ENCODE results near the gene PKP1. TPM values are rescaled to one million over a fixed set of nuclear protein-coding genes. Genes with fewer than 3 reads are reported as not detected.

PKP1 gene
- total and polyA plus RNA-seq, 7 donors: 0.32 to 6.7 (median 2.4) TPM

DNA sequence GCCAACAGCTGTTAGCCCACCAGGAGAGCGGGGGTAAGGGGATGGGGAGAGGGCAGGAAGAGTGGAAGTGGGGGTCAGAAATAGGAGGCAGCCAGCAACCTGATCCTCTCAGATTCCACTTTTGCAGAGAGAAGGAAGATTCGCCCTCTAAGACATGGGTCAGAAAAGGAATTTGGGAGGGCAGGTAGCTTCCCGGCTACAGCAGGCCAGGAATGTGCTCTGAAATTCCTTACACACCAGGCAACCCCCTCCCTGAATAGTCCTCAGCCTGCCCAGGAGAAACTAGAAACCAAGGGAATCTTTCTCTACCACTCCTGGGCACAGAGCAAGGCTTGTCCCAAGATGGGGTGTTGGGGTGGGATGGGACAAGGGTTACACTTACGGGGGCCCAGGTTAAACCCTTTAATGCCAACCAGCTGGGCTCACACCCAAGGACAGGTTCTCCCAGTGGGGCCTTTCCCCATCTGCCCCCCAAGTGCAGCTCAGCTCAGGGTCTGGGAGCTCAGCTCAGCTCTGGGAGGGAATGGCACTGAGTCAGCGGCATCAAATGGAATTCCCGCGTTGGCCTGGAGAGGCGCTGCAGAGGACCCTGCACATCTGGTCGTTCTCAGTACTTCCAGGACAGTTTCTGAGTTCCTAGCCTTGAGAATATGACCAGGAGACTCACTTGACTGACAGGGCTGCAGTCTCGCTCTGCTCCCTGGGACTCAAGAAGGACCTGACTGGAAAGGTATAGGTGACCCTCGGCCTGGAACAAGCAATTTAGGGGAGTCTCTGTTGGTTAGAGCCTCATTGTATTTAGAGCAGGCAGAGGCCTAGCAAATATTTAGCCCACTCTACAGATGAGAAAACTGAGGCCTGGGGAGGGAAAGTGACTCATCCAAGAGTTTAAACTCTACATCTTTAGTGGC is 93.4 kb downstream of the PKP1 start:
- no peak overlapping the region for H3K27ac ChIP-seq
- WGBS, 3 donors: 52 to 58% (median 55%) methylated on average over 11 of the region's 11 CpGs
- DNase-seq (no peak), ATAC-seq (peak in 2 of 4 donors; percentile 15 to 45)
- intact Hi-C loops (cut with DNase I): no loop called here
- TF ChIP-seq, protein P1, sequence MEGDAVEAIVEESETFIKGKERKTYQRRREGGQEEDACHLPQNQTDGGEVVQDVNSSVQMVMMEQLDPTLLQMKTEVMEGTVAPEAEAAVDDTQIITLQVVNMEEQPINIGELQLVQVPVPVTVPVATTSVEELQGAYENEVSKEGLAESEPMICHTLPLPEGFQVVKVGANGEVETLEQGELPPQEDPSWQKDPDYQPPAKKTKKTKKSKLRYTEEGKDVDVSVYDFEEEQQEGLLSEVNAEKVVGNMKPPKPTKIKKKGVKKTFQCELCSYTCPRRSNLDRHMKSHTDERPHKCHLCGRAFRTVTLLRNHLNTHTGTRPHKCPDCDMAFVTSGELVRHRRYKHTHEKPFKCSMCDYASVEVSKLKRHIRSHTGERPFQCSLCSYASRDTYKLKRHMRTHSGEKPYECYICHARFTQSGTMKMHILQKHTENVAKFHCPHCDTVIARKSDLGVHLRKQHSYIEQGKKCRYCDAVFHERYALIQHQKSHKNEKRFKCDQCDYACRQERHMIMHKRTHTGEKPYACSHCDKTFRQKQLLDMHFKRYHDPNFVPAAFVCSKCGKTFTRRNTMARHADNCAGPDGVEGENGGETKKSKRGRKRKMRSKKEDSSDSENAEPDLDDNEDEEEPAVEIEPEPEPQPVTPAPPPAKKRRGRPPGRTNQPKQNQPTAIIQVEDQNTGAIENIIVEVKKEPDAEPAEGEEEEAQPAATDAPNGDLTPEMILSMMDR (IDR thresholded peaks at IDR 0.05): no peak
- H3K27me3 ChIP-seq (ENCODE audit: insufficient read depth in 3 of 3, low read length in 2 of 3): peaks cover 0 to 8% (median 0%) of the 10 kb centered on the region in 3 donors
- no peaks in the 10 kb centered on the region for H3K9me3 ChIP-seq
- H3K36me3 ChIP-seq (ENCODE audit: insufficient read depth in 1 of 2, low read depth in 1 of 2): no peaks in the 10 kb centered on the region
- H3K4me1 ChIP-seq: no peaks in the 10 kb centered on the region
- H3K4me3 ChIP-seq: no peak overlapping the region

DNA sequence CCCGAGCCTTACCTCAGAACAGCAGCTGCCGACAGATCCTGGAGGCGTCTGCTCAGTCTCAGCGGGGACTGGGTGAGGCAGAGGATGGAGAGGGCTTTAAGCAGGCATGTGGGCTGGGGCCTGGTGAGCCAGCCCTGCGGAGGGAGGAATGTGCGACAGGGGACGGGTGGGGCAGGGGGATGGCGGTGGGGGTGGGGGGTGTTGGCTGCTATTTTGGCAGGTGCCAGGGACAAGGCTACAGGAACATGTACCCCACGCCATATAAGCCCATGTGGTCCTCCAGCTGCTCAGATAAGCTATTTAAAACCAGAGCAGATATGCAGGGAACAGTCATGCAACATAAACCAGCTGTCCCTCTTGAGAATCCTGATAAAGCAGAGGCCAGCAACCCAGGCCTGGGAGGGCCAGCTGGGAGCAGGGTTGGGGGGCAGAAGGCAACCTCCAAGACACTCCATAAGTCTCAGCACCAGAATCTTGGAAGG is 94.3 kb downstream of the PKP1 start, which contains the start of gene TNNT2:
Gene TNNT2 (minus strand): TSS at position 70 of the 482 bp plus-strand sequence. CDS start 4,426 bp downstream, outside the sequence.
- H3K4me3 ChIP-seq: no peak within 1 kb of the TSS
- DNase-seq: no peak
- 49 to 57% (median 50%) methylated on average over 9 of the region's 9 CpGs for WGBS, 3 donors
- ATAC-seq: no peak
- no peaks in the 10 kb centered on the region for H3K4me1 ChIP-seq
- no peak within 1 kb of the TSS for H3K27ac ChIP-seq
- H3K36me3 ChIP-seq (ENCODE audit: insufficient read depth in 1 of 2, low read depth in 1 of 2): no peaks in the 10 kb centered on the region
- H3K9me3 ChIP-seq: no peaks in the 10 kb centered on the region
- H3K27me3 ChIP-seq (ENCODE audit: insufficient read depth in 3 of 3, low read length in 2 of 3): peaks cover 0 to 9% (median 0%) of the 10 kb centered on the region in 3 donors
- TF ChIP-seq, protein P1 (IDR thresholded peaks at IDR 0.05): no peak
- intact Hi-C loops (cut with DNase I): no loop called here

DNA sequence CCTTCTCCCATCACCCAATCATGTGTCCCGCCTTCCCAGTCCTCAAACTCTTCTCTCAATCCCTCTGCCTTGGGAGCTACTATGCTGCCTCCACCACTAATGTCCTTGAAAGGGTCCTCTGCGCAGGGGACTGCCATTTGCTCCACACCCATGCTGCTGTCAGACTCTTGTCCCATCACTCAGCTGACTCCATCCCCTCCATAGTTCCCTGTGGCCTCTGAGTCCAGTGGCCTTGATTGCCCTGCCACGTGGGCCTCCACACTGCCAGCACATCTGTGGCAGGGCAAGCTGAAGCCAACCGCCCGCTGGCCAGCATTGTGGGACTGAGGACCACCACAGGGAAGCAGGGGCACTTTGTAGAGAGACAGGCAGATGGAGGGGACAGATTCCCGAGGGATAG is 95.5 kb downstream of the PKP1 start:
- 55 to 71% (median 63%) methylated on average over 6 of the region's 6 CpGs for WGBS, 3 donors
- peaks cover 0 to 9% (median 0%) of the 10 kb centered on the region in 3 donors for H3K27me3 ChIP-seq (ENCODE audit: insufficient read depth in 3 of 3, low read length in 2 of 3)
- no peak overlapping the region for H3K4me3 ChIP-seq
- intact Hi-C loops (cut with DNase I): no loop called here
- H3K27ac ChIP-seq: no peak overlapping the region
- peak in 1 of 4 donors; percentile 40 for ATAC-seq
- TF ChIP-seq, protein P1 (IDR thresholded peaks at IDR 0.05): no peak
- no peaks in the 10 kb centered on the region for H3K9me3 ChIP-seq
- no peaks in the 10 kb centered on the region for H3K36me3 ChIP-seq (ENCODE audit: insufficient read depth in 1 of 2, low read depth in 1 of 2)
- no peak for DNase-seq
- H3K4me1 ChIP-seq: peaks cover 7% of the 10 kb centered on the region

DNA sequence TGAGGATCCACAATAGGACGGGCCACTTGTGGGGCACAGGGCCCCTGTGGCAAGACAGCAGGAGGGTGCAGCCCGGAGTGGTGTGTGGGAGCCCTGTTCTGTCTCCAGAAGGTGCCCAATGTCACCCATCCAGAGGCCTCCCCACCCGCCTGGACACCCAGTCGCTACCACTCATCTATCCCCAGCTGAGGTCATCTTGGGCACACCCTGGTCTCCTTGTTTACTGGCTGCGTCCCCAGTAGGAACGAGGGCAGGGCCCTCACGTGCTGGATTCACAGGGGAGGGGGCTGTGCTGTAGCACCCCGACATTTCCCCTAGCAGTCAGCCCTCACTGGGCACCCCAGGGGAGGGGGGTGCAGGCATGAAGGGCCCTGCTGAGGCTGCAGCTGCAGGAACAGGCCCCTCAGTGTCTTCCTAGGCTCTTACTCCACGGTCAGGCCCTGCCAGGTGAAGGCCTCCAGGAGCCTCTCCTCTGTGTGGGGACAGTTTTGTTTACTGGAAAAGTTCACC is 96.5 kb downstream of the PKP1 start:
- DNase-seq (no peak), ATAC-seq (no peak)
- TF ChIP-seq, protein P1 (IDR thresholded peaks at IDR 0.05): no peak
- Histone ChIP-seq H3K27ac (no peak overlapping the region), H3K36me3 (ENCODE audit: insufficient read depth in 1 of 2, low read depth in 1 of 2) (no peaks in the 10 kb centered on the region), H3K4me1 (peaks cover 14% of the 10 kb centered on the region), H3K27me3 (ENCODE audit: insufficient read depth in 3 of 3, low read length in 2 of 3) (peaks cover 0 to 8% (median 0%) of the 10 kb centered on the region in 3 donors), H3K9me3 (no peaks in the 10 kb centered on the region), H3K4me3 (no peak overlapping the region)
- WGBS, 3 donors: 86 to 90% (median 88%) methylated on average over 9 of the region's 9 CpGs
- intact Hi-C loops (cut with DNase I): no loop called here

All from psoas muscle (tissue), 8 donors.